Ureter (tissue), 1 donor: ENCODE results near the gene TMEM119. TPM values are rescaled to one million over a fixed set of nuclear protein-coding genes. Genes with fewer than 3 reads are reported as not detected.
"Not testable (repeated sequence)": the region's sequence is repeated elsewhere in the genome, so short reads cannot be mapped to it uniquely, and the experiment has no call there.

Source experiments
- DNase-seq: peaks from one replicate; pipeline ENCODE4 v3.0.0-alpha.2; 2020; ENCODE audit warnings: low spot score
- total RNA-seq: library from RNA; stranded (reverse); gene quantifications from one replicate; pipeline ENCODE4 v1.2.4, GENCODE V29; 2023
- donor health status: DM: yes; HTN: yes; CAD: no.

The TMEM119 gene
- total RNA-seq, 1 donor from 2014 or later = 15.9 TPM

DNA sequence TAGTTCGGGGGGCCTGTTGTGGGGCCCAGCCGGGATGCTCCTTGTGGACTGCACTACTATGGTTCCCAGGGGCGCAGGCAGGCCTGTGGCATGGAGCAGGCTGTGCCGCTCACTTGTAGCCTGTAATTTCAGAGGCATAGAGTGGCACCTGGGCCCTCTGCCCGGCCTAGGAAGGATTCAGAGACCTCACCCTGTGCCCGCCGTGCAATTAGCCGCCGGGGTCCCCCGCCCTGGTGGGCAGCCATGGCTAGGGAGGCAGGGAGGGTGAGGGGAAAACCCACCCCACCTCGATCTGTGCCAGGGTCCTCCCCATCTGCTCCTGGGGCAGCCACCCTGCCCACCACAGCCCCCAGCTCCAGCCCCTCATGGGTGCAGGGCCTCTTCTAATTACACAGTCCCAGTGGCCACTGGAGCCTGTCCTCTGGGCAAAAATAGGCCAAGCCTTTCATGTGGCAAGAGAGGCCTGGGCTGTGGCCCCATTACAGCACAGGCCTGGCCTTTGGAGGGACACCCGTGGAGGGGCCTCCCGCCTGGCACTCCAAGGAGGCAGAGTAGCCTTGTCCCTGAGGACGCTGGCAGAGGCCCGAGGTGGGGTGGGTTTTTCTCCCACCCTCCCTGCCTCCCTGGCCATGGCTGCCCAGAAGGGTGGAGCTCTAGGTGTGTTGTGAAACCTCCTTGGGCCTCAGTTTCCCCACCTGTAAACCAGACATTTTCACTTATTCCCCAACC is 5.3 kb upstream of the TMEM119 start:
- no peak for DNase-seq

DNA sequence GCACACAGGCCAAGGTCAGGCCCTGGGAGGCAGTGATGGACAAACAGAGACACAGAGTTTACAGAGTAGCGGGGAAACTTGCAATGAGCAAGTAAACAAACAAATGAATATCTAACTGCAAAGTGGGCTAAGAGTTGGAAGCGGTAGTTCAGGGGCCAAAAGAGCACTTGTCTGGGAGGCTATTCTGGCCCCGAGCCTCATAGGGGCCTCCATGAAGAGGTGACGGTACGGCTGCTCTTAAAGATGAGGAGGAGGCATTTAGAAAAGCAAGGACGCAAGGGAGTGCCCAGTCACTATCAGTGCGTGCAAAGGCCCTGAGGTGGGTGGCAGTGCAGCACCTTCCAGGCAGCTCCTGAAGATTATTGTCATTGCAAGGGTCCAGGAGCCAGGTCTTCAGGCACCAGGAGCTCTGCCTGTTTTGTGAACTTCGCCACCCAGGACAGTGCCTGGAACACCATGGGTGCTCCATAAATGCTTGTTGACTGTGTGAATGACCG is 4.4 kb upstream of the TMEM119 start:
- DNase-seq = no peak

DNA sequence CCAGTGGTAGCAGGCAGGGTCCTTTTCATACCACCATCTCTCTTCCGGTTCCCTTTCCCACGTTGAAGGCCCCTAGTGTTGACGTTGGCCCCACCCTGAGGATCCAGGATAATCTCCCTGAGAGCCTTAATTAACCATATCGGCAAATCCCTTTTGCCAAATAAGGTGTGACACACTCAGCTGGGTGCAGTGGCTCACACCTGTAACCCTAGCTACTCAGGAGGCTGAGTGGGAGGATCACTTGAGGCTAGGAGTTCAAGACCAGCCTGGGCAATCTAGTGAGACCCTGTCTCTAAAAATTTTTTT is 2.8 kb upstream of the TMEM119 start:
- DNase-seq = no peak

GRCh38 chr12:108599948-108600701 is 2.2 kb upstream of the TMEM119 start:
- no peak for DNase-seq

DNA sequence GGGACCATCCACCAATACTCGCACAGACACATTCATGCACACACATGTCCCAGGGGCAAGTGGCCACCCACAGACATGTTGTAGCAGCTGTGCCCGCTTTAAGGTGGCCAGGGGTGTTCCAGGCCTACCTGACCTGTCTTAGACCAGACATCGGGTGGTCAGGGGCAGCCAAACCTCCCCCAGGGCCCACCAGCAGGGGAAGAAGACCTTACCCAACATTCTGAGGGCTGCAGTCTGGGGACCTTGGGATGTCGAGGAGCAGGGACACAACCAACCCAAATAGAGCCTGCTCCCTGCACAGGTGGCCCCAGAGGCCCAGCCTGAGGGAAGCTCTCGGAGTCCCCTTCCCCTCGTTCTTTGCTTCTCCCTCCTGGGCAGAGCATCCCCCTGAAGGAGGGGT is 1.7 kb upstream of the TMEM119 start:
- DNase-seq = no peak

DNA sequence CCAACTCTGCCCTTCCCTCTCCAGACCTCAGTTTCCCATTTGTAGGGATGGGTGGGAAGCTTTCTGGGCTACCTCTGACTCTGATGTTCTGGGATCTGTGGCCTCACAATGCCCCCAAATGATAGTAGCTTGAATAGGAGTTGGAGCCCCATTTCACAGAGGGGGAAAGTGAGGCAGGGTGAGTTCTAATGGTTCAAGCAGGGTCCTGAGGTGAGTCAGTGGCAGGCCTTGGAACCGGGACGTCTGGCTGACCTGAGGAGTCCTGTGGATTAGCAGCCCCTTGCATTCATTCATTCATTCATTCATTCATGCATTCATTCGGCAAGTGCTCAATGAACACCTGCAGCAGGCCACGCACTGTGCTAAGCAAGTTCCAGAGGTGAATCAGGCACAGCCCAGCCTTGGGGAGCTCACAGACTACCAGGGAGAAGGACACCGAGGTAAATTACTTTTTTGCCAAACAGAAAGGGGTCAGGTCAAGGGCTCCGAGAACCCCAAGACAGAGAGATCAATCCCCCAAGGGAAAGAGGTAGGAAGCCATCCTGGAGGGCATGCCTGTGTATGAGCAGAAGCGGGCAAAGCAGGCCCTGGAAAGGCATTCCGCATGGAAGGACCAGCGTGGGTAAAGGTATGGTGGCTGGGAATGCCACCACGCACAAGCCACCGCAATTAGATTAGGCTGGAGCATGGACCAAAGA is 818 bp upstream of the TMEM119 start:
- no peak for DNase-seq

DNA sequence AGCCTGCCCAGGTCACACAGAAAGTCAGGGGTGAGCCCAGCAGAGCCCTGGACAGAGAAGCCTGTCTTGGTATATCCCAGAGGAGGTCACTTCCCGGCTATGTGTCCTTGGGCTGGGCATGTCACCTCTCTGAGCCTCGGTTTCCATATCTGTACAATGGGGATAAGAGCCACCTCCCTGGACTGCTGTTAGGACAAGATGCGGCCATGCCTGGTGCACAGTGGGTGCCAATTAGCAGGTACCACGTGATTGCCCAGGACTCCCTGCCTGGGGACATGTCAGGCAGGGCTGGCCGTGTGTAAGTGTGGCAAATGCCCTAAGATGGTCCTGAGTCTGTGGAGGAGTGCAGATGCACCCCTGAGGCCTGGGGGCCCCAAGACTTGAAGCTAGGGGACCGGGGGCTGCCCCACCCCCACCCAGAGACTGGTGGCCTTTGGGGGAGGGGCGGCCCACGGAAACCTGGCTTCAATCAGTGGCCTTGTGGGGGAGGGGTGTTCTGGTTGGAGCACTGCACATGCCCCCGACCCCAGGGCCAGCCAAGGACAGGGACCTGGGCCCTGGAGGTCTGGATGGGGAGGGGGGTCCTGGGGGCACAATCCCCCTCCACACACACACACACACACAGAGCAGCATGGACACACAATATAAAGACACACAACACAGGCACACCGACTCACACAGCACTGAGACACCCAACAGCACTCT is 878 bp downstream of the TMEM119 start:
- DNase-seq = no peak

- DNase-seq = no peak
Observed at GRCh38 chr12:108595711-108596647, 1.9 kb downstream of the TMEM119 start.

- no peak for DNase-seq
Observed at GRCh38 chr12:108594960-108595710, 2.7 kb downstream of the TMEM119 start.

DNA sequence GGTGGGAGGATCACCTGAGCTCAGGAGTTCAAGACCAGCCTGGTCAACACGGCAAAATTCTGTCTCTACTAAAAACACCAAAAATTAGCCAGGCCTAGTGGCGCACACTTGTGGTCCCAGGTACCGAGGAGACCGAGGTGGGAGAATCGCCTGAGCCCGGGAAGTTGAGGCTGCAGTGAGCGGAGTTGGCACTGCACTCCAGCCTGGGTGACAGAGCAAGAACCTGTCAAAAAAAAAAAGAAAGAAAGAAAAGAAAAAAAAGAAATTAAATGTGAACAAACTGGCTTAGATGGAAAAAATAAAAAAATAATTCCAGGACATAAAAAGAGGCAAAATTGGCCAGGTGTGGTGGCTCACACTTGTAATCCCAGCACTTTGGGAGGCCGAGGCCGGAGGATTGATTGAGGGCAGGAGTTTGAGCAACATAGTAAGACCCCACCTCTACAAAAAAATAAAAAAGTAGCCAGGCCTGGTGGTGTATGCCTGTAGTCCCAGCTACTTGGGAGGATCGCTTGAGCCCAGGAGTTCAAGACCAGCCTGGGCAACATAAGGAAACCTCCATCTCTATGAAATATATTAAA is 3.5 kb downstream of the TMEM119 start:
- DNase-seq = no peak

DNA sequence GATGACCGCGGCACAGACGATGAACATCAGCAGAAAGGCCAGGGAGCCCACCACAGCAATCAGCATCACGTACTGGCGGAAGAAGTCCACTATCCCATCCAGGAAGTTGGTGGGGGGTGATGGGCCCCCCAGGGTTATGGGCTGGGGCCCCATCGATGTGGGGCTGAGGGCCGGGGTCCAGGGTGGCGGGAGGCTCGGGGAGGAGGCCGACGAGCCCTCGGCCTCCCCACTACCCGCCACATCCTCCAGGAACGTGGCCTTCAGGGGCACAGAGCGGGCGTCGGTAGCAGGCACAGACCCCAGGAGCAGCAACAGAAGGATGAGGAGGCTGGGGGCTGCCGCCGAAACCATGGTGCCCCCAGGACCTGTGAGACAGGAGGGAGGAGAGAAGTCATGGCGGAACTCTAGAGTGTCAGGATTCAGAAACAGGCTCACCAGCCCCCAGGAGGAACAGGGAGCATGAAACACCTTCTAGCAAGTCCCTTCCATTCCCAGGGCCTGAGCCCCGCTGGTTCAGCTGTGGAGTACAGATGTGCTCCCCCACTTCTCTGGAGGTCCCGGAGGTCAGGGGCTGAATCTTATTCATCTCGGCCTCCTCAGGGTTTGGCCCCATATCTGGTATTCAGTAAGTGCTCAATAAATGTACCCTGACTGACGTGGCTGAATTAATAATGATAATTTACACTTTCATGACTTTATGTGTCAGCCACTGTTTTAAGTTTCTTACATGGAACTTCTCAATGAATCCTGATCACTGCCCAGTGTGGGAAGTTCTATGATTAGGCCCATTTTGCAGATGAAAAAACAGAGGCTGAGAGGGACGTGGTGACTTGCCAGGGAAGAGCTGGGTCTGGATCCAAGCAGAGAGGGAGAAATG is 5.6 kb downstream of the TMEM119 start:
- DNase-seq = no peak

DNA sequence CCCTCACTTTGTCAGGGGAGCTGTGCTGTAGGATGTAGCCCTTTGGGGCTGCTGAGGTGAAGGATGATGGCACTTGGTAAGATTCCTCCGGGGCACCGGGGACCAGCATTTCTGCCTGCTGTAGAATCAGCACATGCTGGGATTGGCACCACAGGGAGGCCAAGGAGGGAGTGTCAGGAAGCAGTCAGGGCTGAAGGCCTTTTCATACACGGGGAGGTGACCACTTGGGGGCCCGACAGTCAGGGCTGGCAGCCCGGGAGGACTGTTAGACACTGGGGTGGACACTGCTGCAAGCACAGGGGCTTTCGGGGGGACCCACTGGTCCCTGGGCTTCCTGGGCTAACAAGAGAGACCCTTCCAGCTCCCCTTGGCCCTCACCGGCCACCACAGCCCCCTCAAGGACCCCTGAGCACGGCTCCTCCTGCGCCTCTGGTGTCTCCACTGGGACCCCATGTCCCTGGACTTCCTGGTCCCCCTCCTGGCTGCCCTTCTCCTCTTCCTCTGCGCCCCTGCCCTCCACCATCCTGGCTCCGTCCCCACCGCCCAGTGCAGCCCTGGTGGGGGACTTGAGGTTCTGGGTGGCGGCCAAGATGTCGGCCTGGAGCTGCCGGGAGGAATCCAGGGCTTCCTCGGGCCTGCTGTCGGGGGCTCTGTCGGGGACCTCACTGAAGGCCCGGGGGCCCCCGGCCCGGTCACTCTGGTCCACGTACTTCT is 6.5 kb downstream of the TMEM119 start:
- DNase-seq = no peak

- DNase-seq = not testable (repeated sequence)
Observed at GRCh38 chr12:108590463-108590862, 7.4 kb downstream of the TMEM119 start.

- DNase-seq = no peak
Observed at GRCh38 chr12:108589840-108590229, 8.0 kb downstream of the TMEM119 start.

DNA sequence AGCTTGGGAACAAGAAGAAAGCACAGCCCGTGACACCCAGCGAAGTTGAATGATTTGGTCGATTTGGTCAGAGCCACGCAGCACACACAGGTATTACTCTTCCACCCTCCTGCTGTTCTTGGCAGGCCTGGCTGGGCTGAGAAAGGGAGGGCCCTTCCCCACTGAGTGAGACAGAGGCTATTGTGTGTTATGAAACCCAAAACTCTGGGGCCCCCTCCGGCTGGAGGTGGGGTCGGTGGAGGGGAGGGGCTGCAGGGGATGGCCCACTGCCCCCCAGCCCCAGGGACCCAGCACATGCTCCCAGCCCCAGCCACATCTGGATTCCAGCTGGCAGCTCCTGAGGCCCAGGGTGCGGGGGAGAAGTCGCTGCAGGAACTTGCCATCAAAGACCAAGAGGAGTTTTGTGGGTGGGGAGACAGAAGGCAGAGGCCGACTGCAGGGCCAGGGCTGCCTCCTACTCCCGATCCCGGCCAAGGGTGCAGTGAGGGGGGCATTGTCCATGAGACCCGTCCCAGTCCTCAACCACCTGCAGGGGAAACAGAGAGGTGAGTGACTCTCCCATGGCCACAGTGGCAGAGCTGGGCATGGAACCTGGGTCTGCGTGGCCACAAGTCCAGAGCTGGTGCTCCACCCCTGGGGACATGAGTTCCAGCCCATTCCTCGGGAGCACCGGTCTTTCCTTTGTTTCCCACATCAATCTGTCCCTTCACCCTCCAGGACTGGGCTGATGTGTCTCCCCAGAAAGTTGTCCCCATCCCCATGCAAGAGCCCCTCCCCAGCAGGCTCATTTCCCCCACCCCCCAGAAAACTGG is 8.7 kb downstream of the TMEM119 start:
- no peak for DNase-seq

GRCh38 chr12:108587826-108588225 is 10.1 kb downstream of the TMEM119 start:
- DNase-seq = no peak

GRCh38 chr12:108586306-108586705 is 11.6 kb downstream of the TMEM119 start:
- no peak for DNase-seq
